Activated T-helper 1 cell treated with anti-CD3 and anti-CD28 coated beads, Interleukin-12 subunit alpha, Interleukin-12 subunit beta, Interleukin-2, Interleukin-4 antibody, amounts not matched to agents 30 ng/mL and 10 ng/mL and 1 ng/mL, durations not matched to agents 14 hours and 24 hours and 36 hours (primary cell): ENCODE data around the gene PPP6C. TPM values are rescaled to one million over a fixed set of nuclear protein-coding genes. Genes with fewer than 3 reads are reported as not detected.
"Not testable (repeated sequence)": the region's sequence is repeated elsewhere in the genome, so short reads cannot be mapped to it uniquely, and the experiment has no call there.

Experiments
- DNase-seq: peaks from one replicate; pipeline ENCODE4 v3.0.0; 2021; ENCODE audit warnings: low spot score
- H3K27ac Mint-ChIP-seq: one replicate; pipeline ENCODE4 v1.8.0; 2021; ENCODE audit warnings: mild to moderate bottlenecking, mixed read lengths
- H3K27me3 Mint-ChIP-seq: one replicate; pipeline ENCODE4 v1.8.0; 2022; ENCODE audit warnings: mild to moderate bottlenecking, moderate library complexity, mixed read lengths; ENCODE audit not compliant: insufficient read depth
- H3K36me3 Mint-ChIP-seq: one replicate; pipeline ENCODE4 v1.8.0; 2021; ENCODE audit warnings: low read depth, mixed read lengths
- H3K4me1 Mint-ChIP-seq: one replicate; pipeline ENCODE4 v1.8.0; 2021; ENCODE audit warnings: low read depth, mixed read lengths
- H3K4me3 Mint-ChIP-seq: one replicate; pipeline ENCODE4 v1.8.0; 2021; ENCODE audit warnings: mild to moderate bottlenecking, moderate library complexity, mixed read lengths
- H3K9me3 Mint-ChIP-seq: one replicate; pipeline ENCODE4 v1.8.0; 2021; ENCODE audit warnings: mixed read lengths
- intact Hi-C: fragments of 100-400 bp; cut with micrococcal nuclease; formaldehyde crosslinking; loops from one replicate; pipeline ENCODE4 v1.15.1; 2024
- total RNA-seq: library from RNA; stranded (reverse); gene quantifications from 2 replicates; pipeline ENCODE4 v1.2.3, GENCODE V29; 2022

PPP6C gene
- total RNA-seq, 1 donor from 2014 or later: 50.8 TPM

GRCh38 chr9:125172031-125172755 lies 17.4 kb downstream of the PPP6C start:
- no peak for DNase-seq
- Mint-ChIP-seq H3K27me3 (no peaks in the 10 kb centered on the region), H3K36me3 (peaks cover 18% of the 10 kb centered on the region), H3K27ac (no peak overlapping the region), H3K4me1 (peaks cover 8% of the 10 kb centered on the region), H3K9me3 (no peaks in the 10 kb centered on the region), H3K4me3 (no peak overlapping the region)
- intact Hi-C loops: no loop called here

- no peak for DNase-seq
- peaks cover 21% of the 10 kb centered on the region for H3K36me3 Mint-ChIP-seq
- H3K4me1 Mint-ChIP-seq: peaks cover 8% of the 10 kb centered on the region
- H3K9me3 Mint-ChIP-seq: no peaks in the 10 kb centered on the region
- no peak overlapping the region for H3K27ac Mint-ChIP-seq
- intact Hi-C loops: no loop called here
- H3K27me3 Mint-ChIP-seq: no peaks in the 10 kb centered on the region
- no peak overlapping the region for H3K4me3 Mint-ChIP-seq
Observed at GRCh38 chr9:125169895-125170294, 19.7 kb downstream of the PPP6C start.

- H3K27me3 Mint-ChIP-seq: no peaks in the 10 kb centered on the region
- H3K27ac Mint-ChIP-seq: no peak overlapping the region
- H3K4me3 Mint-ChIP-seq: no peak overlapping the region
- H3K9me3 Mint-ChIP-seq: no peaks in the 10 kb centered on the region
- H3K36me3 Mint-ChIP-seq: peaks cover 18% of the 10 kb centered on the region
- H3K4me1 Mint-ChIP-seq: no peaks in the 10 kb centered on the region
- intact Hi-C loops: no loop called here
- no peak for DNase-seq
Observed at GRCh38 chr9:125166762-125167161, 22.8 kb downstream of the PPP6C start.

GRCh38 chr9:125162891-125163290 lies 26.7 kb downstream of the PPP6C start:
- intact Hi-C loops, H3K4me1 Mint-ChIP-seq, H3K27me3 Mint-ChIP-seq, H3K9me3 Mint-ChIP-seq, H3K27ac Mint-ChIP-seq, H3K4me3 Mint-ChIP-seq, DNase-seq: not testable (repeated sequence)
- peaks cover 13% of the 10 kb centered on the region for H3K36me3 Mint-ChIP-seq

- intact Hi-C loops: no loop called here
- Mint-ChIP-seq H3K9me3 (no peaks in the 10 kb centered on the region), H3K4me1 (no peaks in the 10 kb centered on the region), H3K36me3 (peaks cover 14% of the 10 kb centered on the region), H3K4me3 (no peak overlapping the region), H3K27me3 (no peaks in the 10 kb centered on the region), H3K27ac (peak overlapping the region; percentile 58)
- DNase-seq: no peak
Observed at GRCh38 chr9:125161284-125161918, 28.2 kb downstream of the PPP6C start.

GRCh38 chr9:125160750-125161149 lies 28.9 kb downstream of the PPP6C start:
- no peaks in the 10 kb centered on the region for H3K9me3 Mint-ChIP-seq
- no peak for DNase-seq
- H3K4me1 Mint-ChIP-seq: no peaks in the 10 kb centered on the region
- intact Hi-C loops: no loop called here
- H3K27ac Mint-ChIP-seq: no peak overlapping the region
- no peaks in the 10 kb centered on the region for H3K27me3 Mint-ChIP-seq
- H3K36me3 Mint-ChIP-seq: peaks cover 14% of the 10 kb centered on the region
- H3K4me3 Mint-ChIP-seq: no peak overlapping the region

- H3K36me3 Mint-ChIP-seq: peaks cover 28% of the 10 kb centered on the region
- no peaks in the 10 kb centered on the region for H3K27me3 Mint-ChIP-seq
- no peak for DNase-seq
- H3K9me3 Mint-ChIP-seq: no peaks in the 10 kb centered on the region
- no peak overlapping the region for H3K27ac Mint-ChIP-seq
- H3K4me1 Mint-ChIP-seq: no peaks in the 10 kb centered on the region
- no peak overlapping the region for H3K4me3 Mint-ChIP-seq
- intact Hi-C loops: no loop called here
Observed at GRCh38 chr9:125156551-125156950, 33.1 kb downstream of the PPP6C start.

GRCh38 chr9:125153712-125154367 lies 35.8 kb downstream of the PPP6C start:
- H3K9me3 Mint-ChIP-seq: no peaks in the 10 kb centered on the region
- no peak overlapping the region for H3K27ac Mint-ChIP-seq
- no peaks in the 10 kb centered on the region for H3K27me3 Mint-ChIP-seq
- no peak overlapping the region for H3K4me3 Mint-ChIP-seq
- H3K4me1 Mint-ChIP-seq: peaks cover 5% of the 10 kb centered on the region
- peaks cover 42% of the 10 kb centered on the region for H3K36me3 Mint-ChIP-seq
- DNase-seq: no peak
- intact Hi-C loops: no loop called here

- Mint-ChIP-seq H3K27me3 (no peaks in the 10 kb centered on the region), H3K36me3 (peaks cover 38% of the 10 kb centered on the region), H3K9me3 (no peaks in the 10 kb centered on the region), H3K4me1 (peaks cover 8% of the 10 kb centered on the region), H3K27ac (no peak overlapping the region), H3K4me3 (no peak overlapping the region)
- DNase-seq: no peak
- intact Hi-C loops: no loop called here
Observed at GRCh38 chr9:125151730-125152129, 37.9 kb downstream of the PPP6C start.

- peak overlapping the region; percentile 7 for H3K27ac Mint-ChIP-seq
- DNase-seq: no peak
- no peaks in the 10 kb centered on the region for H3K27me3 Mint-ChIP-seq
- no peak overlapping the region for H3K4me3 Mint-ChIP-seq
- peaks cover 17% of the 10 kb centered on the region for H3K4me1 Mint-ChIP-seq
- H3K9me3 Mint-ChIP-seq: no peaks in the 10 kb centered on the region
- intact Hi-C loops: no loop called here
- peaks cover 38% of the 10 kb centered on the region for H3K36me3 Mint-ChIP-seq
Observed at GRCh38 chr9:125150349-125151245, 39.0 kb downstream of the PPP6C start.

- H3K36me3 Mint-ChIP-seq: peaks cover 27% of the 10 kb centered on the region
- H3K27ac Mint-ChIP-seq: no peak overlapping the region
- no peak overlapping the region for H3K4me3 Mint-ChIP-seq
- H3K4me1 Mint-ChIP-seq: peaks cover 31% of the 10 kb centered on the region
- DNase-seq: no peak
- H3K27me3 Mint-ChIP-seq: no peaks in the 10 kb centered on the region
- intact Hi-C loops: no loop called here
- no peaks in the 10 kb centered on the region for H3K9me3 Mint-ChIP-seq
Observed at GRCh38 chr9:125147401-125147951, 42.1 kb downstream of the PPP6C start.

- peaks cover 17% of the 10 kb centered on the region for H3K36me3 Mint-ChIP-seq
- H3K4me1 Mint-ChIP-seq: peaks cover 43% of the 10 kb centered on the region
- H3K9me3 Mint-ChIP-seq: no peaks in the 10 kb centered on the region
- no peaks in the 10 kb centered on the region for H3K27me3 Mint-ChIP-seq
- no peak overlapping the region for H3K4me3 Mint-ChIP-seq
- DNase-seq: no peak
- intact Hi-C loops: no loop called here
- H3K27ac Mint-ChIP-seq: no peak overlapping the region
Observed at GRCh38 chr9:125146247-125146646, 43.4 kb downstream of the PPP6C start.
